K562 (cell line): ENCODE data around the gene MIDN. TPM values are rescaled to one million over a fixed set of nuclear protein-coding genes. Genes with fewer than 3 reads are reported as not detected.

Source experiments
- ATAC-seq: fragments of 200-7000 bp; cut with Tn5 transposase; 3 replicates; pipeline ENCODE4 v1.9.1; 2020; ENCODE audit warnings: moderate library complexity
- BruUV-seq: library from RNA; stranded (reverse); fragments of 400-500 nt; replicated peaks from 2 replicates; lab custom pipeline; 2021; lab: Mats Ljungman, UMichigan
- CTCF ChIA-PET: fragments of 300-600 bp; formaldehyde crosslinking; extraction: SDS; loops from one replicate; lab custom pipeline; 2021; ENCODE audit warnings: low intra/inter-chr PET ratio; lab: Yijun Ruan, JAX
- POLR2A ChIA-PET: fragments of 300-600, 350-650 bp; sonication (Branson Sonifier 250); formaldehyde crosslinking; extraction: SDS; loops from one replicate; lab custom pipeline; 2021; ENCODE audit warnings: antibody characterized with exemption, inconsistent platforms; lab: Yijun Ruan, JAX
- DNase-seq, 4 experiments: peaks; one replicate each; pipeline versions ENCODE4 v3.0.0 to v3.0.0-alpha.2; 2011 to 2018; ENCODE audit warnings: low spot score in 3 of 4, mixed read lengths in 3 of 4; ENCODE audit errors: extremely low read depth in 1 of 4
- FAIRE-seq: peaks from 2 replicates; lab custom pipeline; 2011; peaks lifted over from hg19 to GRCh38; lab: Jason Lieb, UNC
- H2AFZ ChIP-seq: 2 replicates; pipeline ENCODE4 v1.6.0; 2011; ENCODE audit warnings: low read depth, low read length, control low read depth, inconsistent platforms
- H3K27ac ChIP-seq: fragments of 200-600 bp; 3 replicates; pipeline ENCODE4 v1.8.0; 2011; ENCODE audit warnings: low read depth, mild to moderate bottlenecking, control low read depth, inconsistent platforms, low read length, moderate library complexity, mixed read lengths; ENCODE audit errors: extremely low read depth
- H3K27me3 ChIP-seq, 2 experiments: fragments of 300-600 bp in 1 of 2; 2 replicates in 1 of 2; 3 replicates in 1 of 2; pipeline versions ENCODE4 v1.6.0 to v1.8.0; 2011; ENCODE audit warnings: inconsistent platforms in 2 of 2, low read length in 2 of 2, mild to moderate bottlenecking in 1 of 2, mixed read lengths in 1 of 2, moderate library complexity in 1 of 2; ENCODE audit not compliant: control insufficient read depth in 2 of 2, insufficient read depth in 2 of 2
- H3K36me3 ChIP-seq: fragments of 300-600 bp; 3 replicates; pipeline ENCODE4 v1.8.0; 2011; ENCODE audit warnings: mild to moderate bottlenecking, low read length, inconsistent platforms; ENCODE audit not compliant: control insufficient read depth, insufficient read depth
- H3K4me1 ChIP-seq, 2 experiments: fragments of 200-600 bp in 1 of 2; replicated peaks in 1 of 2; 2 replicates in 1 of 2; 3 replicates in 1 of 2; pipeline versions ENCODE4 v1.5.1 to v1.8.0; 2011; ENCODE audit warnings: inconsistent platforms in 2 of 2, low read length in 2 of 2, mild to moderate bottlenecking in 1 of 2, mixed read lengths in 1 of 2, moderate library complexity in 1 of 2; ENCODE audit not compliant: control insufficient read depth in 2 of 2, insufficient read depth in 2 of 2
- H3K4me2 ChIP-seq: 2 replicates; pipeline ENCODE4 v1.6.1; 2011; ENCODE audit warnings: low read length, control low read depth, inconsistent platforms, mixed read lengths; ENCODE audit not compliant: insufficient read depth
- H3K4me3 ChIP-seq: fragments of 200-600 bp; sonication (generic), shearing (Covaris generic); 2 replicates; pipeline ENCODE4 v1.5.1; 2016; ENCODE audit warnings: control low read depth, inconsistent platforms
- H3K79me2 ChIP-seq: fragments of 200-600 bp; 3 replicates; pipeline ENCODE4 v1.8.0; 2011; ENCODE audit warnings: low read length, inconsistent platforms; ENCODE audit not compliant: control insufficient read depth, insufficient read depth
- H3K9ac ChIP-seq, 2 experiments: 2 replicates each; pipeline versions ENCODE4 v1.6.0 to v1.6.1; 2011; ENCODE audit warnings: low read depth in 2 of 2, low read length in 2 of 2, control low read depth in 1 of 2, inconsistent platforms in 1 of 2, mild to moderate bottlenecking in 1 of 2, mixed read lengths in 1 of 2; ENCODE audit not compliant: insufficient read depth in 1 of 2
- H3K9me1 ChIP-seq: one replicate; pipeline ENCODE4 v1.6.0; 2011; ENCODE audit warnings: inconsistent platforms, mild to moderate bottlenecking, low read length, moderate library complexity; ENCODE audit not compliant: control insufficient read depth, insufficient read depth
- H3K9me3 ChIP-seq: replicated peaks from 2 replicates; pipeline ENCODE4 v1.5.1; 2011; ENCODE audit warnings: low read depth, low read length, inconsistent platforms; ENCODE audit not compliant: control insufficient read depth, insufficient read depth
- H4K20me1 ChIP-seq: replicated peaks from 2 replicates; pipeline ENCODE4 v1.6.1; 2011; ENCODE audit warnings: low read length, inconsistent platforms, mixed read lengths; ENCODE audit not compliant: control insufficient read depth, insufficient read depth
- ARNT ChIP-seq, 2 experiments: fragments of 450-650 bp; IDR thresholded peaks; 2 replicates each; pipeline ENCODE4 v1.6.1; 2016; ENCODE audit warnings: mild to moderate bottlenecking in 1 of 2
- BDP1 ChIP-seq: IDR thresholded peaks from 3 replicates; pipeline ENCODE4 v1.6.1; 2011; ENCODE audit not compliant: insufficient read length, insufficient read depth
- CBFA2T3 ChIP-seq: fragments of 450-650 bp; IDR thresholded peaks from 2 replicates; pipeline ENCODE4 v1.6.1; 2017
- LCOR ChIP-seq: sonication (generic); formaldehyde crosslinking; IDR thresholded peaks from 2 replicates; pipeline ENCODE4 v1.8.0; 2022; ENCODE audit warnings: mild to moderate bottlenecking, missing genetic modification reagents
- NEUROD1 ChIP-seq: fragments of 150-350 bp; IDR thresholded peaks from 2 replicates; pipeline ENCODE4 v1.6.1; 2014; ENCODE audit warnings: borderline replicate concordance, low read length, low read depth; ENCODE audit not compliant: partially characterized antibody
- RBM25 ChIP-seq: fragments of 200-400 bp; formaldehyde crosslinking; IDR thresholded peaks from 2 replicates; pipeline ENCODE4 v1.6.1; 2018; ENCODE audit warnings: low read length, low read depth, moderate library complexity; ENCODE audit not compliant: severe bottlenecking
- ZBTB26 ChIP-seq: fragments of 450-650 bp; formaldehyde crosslinking; IDR thresholded peaks from 2 replicates; pipeline ENCODE4 v1.4.0; 2022; ENCODE audit warnings: missing genetic modification characterization
- WGBS: fragments of 100-300 bp; shearing (Covaris generic); methylation state at CpG from one replicate; pipeline ENCODE4 v1.1.6; 2016; ENCODE audit warnings: low coverage, mixed read lengths; ENCODE audit not compliant: insufficient coverage; ENCODE audit errors: missing lambda C conversion rate; 5-methylcytosine and 5-hydroxymethylcytosine counted together
- in situ Hi-C: fragments of 300-500 bp; cut with MboI; formaldehyde crosslinking; loops from 4 replicates; pipeline ENCODE4 v1.15.0; 2018; ENCODE audit warnings: inconsistent platforms, mixed read lengths
- intact Hi-C: fragments of 100-400 bp; cut with micrococcal nuclease; formaldehyde crosslinking; loops from 2 replicates; pipeline ENCODE4 v1.14.2; 2022
- polyA plus RNA-seq, 8 experiments: library from polyadenylated mRNA; depleted of rRNA in 4 of 8; stranded (reverse) in 5 of 8; unstranded in 3 of 8; fragments of >200 nt; fragmentation: Nextera tagmentation in 2 of 8; fragmentation: Illumina TruSeq in 1 of 8; extraction: Ambion mirVana in 2 of 8; extraction: Trizol in 1 of 8; gene quantifications; 2 replicates each; pipeline versions ENCODE4 v1.2.1 to v1.2.3, GENCODE V29; 2011 to 2014; ENCODE audit warnings: inconsistent platforms in 1 of 8, missing spikeins in 1 of 8
- total RNA-seq, 7 experiments: library from RNA; depleted of rRNA in 6 of 7; stranded (reverse); fragments of >200 nt in 6 of 7; fragmentation: Illumina TruSeq in 2 of 7; extraction: Trizol in 2 of 7; gene quantifications; 2 replicates each; pipeline versions ENCODE4 v1.2.1 to v1.2.3, GENCODE V29; 2011 to 2021; ENCODE audit warnings: low replicate concordance in 1 of 7
- TF ChIP-seq, protein P1 (sequence below), 2 experiments: fragments of 450-650 bp; IDR thresholded peaks; 2 replicates each; pipeline ENCODE4 v1.6.1; 2016; ENCODE audit warnings: mild to moderate bottlenecking in 2 of 2, borderline replicate concordance in 1 of 2, low read depth in 1 of 2, moderate library complexity in 1 of 2
- TF ChIP-seq, protein P2 (sequence below): fragments of 250-450 bp; sonication (Bioruptor Pico); IDR thresholded peaks from 2 replicates; pipeline ENCODE4 v1.9.0; 2021; ENCODE audit warnings: mild to moderate bottlenecking, inconsistent platforms

MIDN gene
- total and polyA plus RNA-seq, 9 of the 15 experiments (the other 6 are each of a cell fraction or from before 2014, with no cell fraction given), result 0.17 to 120 (median 10.1) TPM

DNA sequence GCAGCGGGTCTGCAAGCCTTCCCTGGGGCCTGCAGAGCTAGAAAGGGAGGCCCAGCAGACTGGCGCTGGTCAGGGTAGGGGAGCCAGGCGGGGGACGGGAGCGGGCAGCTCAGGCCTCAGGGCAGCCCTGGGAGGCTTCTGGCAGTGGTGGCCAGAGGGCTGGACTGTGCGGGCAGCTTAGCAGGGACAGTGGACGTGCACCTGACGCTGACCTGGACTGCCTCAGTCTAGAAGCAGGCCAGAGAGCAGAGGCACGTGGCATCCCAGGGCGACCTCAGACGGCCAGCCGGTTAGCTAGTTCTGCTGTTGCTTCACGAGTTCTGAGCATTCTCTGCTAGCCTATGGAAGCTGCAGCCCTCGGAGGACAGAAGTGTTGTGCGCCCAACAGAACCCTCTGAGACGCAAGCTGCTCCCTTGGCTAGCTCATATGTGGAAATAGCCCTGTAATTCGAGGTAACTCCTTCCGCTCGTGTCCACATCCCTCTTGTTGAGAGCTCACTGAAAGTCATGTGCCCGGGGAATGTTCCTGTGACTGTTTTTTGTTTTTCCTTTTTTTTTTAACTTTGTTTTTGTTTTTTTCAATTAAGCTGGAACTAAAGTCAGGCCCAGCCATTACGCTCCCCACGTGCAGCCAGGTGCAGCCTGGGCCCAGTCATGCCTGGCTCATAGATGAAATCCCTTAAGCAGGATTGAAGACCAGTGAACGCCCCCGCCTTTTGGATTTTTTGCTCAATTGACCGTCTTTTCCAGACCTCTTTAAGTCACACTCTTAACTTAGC, 25.1 kb downstream of the MIDN start:
- POLR2A ChIA-PET, result interaction anchor here (0.6 to 2.8 kb wide), 13 partner anchors 9 to 474 kb away, joined by 3 to 14 read pairs (median 3); no protein-coding TSS in a partner anchor
- Histone ChIP-seq H3K4me1 (peaks cover 62 to 92% of the 10 kb centered on the region in 2 experiments), H3K9me1 (no peaks in the 10 kb centered on the region), H3K4me2 (peak overlapping the region; percentile 93), H3K27ac (peak overlapping the region; percentile 92), H4K20me1 (peaks cover 26% of the 10 kb centered on the region), H3K79me2 (peaks cover 78% of the 10 kb centered on the region), H3K9me3 (no peaks in the 10 kb centered on the region), H3K9ac (peak overlapping the region; percentile 90 to 92), H2AFZ (no peak overlapping the region), H3K4me3 (peak overlapping the region; percentile 68), H3K27me3 (no peaks in the 10 kb centered on the region), H3K36me3 (peaks cover 71% of the 10 kb centered on the region)
- WGBS, result 63% methylated on average over 25 of the region's 25 CpGs
- intact Hi-C loops (loop anchor here (10.0 kb wide), 1 partner anchor 171 kb away; no protein-coding TSS in a partner anchor), in situ Hi-C loops (no loop called here)
- DNase-seq (peak in 1 of 4 experiments; percentile 39), FAIRE-seq (peak; percentile 29), ATAC-seq (no peak)
- CTCF ChIA-PET, result no interaction called here
- BruUV-seq, result no TSS peak
- TF ChIP-seq BDP1, result no peak
- TF ChIP-seq CBFA2T3, result no peak
- TF ChIP-seq RBM25, result no peak
- no peak for TF ChIP-seq NEUROD1
- TF ChIP-seq LCOR (CRISPR knock-in tag), result no peak
- TF ChIP-seq, protein P1, sequence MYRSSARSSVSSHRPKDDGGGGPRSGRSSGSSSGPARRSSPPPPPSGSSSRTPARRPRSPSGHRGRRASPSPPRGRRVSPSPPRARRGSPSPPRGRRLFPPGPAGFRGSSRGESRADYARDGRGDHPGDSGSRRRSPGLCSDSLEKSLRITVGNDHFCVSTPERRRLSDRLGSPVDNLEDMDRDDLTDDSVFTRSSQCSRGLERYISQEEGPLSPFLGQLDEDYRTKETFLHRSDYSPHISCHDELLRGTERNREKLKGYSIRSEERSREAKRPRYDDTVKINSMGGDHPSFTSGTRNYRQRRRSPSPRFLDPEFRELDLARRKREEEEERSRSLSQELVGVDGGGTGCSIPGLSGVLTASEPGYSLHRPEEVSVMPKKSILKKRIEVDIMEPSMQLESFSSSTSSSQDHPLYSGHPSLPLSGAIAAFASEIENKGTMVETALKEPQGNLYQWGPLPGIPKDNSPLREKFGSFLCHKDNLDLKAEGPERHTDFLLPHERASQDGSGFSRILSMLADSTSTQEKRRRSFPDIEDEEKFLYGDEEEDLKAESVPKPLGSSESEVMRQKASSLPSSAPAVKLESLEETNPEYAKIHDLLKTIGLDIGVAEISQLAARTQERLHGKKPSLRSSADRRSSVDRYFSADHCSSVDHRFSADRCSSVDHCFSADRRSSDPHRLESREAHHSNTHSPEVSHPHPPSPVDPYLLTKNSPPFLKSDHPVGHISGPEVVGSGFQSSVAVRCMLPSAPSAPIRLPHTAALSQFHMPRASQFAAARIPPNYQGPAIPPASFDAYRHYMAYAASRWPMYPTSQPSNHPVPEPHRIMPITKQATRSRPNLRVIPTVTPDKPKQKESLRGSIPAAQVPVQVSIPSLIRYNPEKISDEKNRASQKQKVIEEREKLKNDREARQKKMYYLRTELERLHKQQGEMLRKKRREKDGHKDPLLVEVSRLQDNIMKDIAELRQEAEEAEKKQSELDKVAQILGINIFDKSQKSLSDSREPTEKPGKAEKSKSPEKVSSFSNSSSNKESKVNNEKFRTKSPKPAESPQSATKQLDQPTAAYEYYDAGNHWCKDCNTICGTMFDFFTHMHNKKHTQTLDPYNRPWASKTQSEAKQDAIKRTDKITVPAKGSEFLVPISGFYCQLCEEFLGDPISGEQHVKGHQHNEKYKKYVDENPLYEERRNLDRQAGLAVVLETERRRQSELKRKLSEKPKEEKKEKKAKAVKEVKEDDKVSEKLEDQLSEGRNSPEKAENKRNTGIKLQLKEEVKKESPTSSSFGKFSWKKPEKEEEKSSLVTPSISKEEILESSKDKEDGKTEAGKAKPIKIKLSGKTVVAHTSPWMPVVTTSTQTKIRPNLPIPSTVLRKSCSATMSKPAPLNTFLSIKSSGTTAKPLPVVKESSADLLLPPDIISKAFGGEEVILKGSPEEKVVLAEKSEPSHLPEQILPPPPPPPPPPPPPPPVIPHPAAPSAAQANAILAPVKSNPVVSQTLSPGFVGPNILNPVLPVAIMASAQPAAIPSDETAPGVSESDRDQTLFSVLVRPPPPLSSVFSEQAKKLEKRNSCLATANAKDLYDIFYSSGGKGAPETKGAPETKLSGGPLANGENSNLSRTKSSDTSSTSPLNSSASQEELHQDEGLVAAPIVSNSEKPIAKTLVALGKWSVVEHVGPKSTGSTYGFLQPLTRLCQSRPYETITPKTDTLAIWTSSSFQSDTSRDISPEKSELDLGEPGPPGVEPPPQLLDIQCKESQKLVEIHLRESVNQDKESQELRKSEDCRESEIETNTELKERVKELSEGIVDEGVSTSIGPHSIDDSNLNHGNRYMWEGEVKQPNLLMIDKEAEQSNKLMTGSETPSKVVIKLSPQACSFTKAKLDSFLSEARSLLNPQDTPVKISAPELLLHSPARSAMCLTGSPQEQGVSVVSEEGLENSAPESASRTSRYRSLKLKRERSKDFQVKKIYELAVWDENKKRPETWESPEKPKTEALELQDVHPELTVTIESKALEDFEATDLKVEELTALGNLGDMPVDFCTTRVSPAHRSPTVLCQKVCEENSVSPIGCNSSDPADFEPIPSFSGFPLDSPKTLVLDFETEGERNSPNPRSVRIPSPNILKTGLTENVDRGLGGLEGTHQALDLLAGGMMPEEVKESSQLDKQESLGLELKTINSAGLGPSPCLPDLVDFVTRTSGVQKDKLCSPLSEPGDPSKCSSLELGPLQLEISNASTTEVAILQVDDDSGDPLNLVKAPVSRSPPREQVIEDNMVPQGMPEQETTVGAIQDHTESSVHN (IDR thresholded peaks at IDR 0.05; ENCODE audit: borderline replicate concordance in 1 of 2, low read depth in 1 of 2), result no peak
- TF ChIP-seq, protein P2, sequence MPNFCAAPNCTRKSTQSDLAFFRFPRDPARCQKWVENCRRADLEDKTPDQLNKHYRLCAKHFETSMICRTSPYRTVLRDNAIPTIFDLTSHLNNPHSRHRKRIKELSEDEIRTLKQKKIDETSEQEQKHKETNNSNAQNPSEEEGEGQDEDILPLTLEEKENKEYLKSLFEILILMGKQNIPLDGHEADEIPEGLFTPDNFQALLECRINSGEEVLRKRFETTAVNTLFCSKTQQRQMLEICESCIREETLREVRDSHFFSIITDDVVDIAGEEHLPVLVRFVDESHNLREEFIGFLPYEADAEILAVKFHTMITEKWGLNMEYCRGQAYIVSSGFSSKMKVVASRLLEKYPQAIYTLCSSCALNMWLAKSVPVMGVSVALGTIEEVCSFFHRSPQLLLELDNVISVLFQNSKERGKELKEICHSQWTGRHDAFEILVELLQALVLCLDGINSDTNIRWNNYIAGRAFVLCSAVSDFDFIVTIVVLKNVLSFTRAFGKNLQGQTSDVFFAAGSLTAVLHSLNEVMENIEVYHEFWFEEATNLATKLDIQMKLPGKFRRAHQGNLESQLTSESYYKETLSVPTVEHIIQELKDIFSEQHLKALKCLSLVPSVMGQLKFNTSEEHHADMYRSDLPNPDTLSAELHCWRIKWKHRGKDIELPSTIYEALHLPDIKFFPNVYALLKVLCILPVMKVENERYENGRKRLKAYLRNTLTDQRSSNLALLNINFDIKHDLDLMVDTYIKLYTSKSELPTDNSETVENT, result no peak
- no peak for TF ChIP-seq ZBTB26 (CRISPR knock-in tag)
- 0 out of 4 replicates have a peak, but pooled peaks of 1 of the 2 experiments have one; percentile 67 for TF ChIP-seq ARNT (IDR thresholded peaks at IDR 0.05)
